Measurements from ENCODE around the gene TEX261. TPM values are rescaled to one million over a fixed set of nuclear protein-coding genes. Genes with fewer than 3 reads are reported as not detected.

The TEX261 gene
- total RNA-seq, 1 donor from 2014 or later = 63.3 TPM

Small RNA genes lying within 50 kb of the gene (small RNA-seq; reads per million reads assigned to genes)
- gene RN7SL160P (ENCODE audit: low replicate concordance) = not detected

Other genes with a start within 250 kb of the TEX261 start
- gene ADD2, start 226.7 kb downstream of the TEX261 start, total RNA-seq = 2.8 TPM
- gene FIGLA, start 204.2 kb downstream of the TEX261 start, total RNA-seq = not detected
- not detected for gene CLEC4F, start 174.3 kb downstream of the TEX261 start, total RNA-seq
- gene CD207, start 159.1 kb downstream of the TEX261 start, total RNA-seq = not detected
- gene VAX2, start 94.3 kb downstream of the TEX261 start, total RNA-seq = 0.51 TPM
- 4.3 TPM for gene ATP6V1B1, start 59.0 kb downstream of the TEX261 start, total RNA-seq
- 0.31 TPM for gene ANKRD53, start 16.2 kb downstream of the TEX261 start, total RNA-seq
- 47.3 TPM for gene NAGK, start 73.8 kb upstream of the TEX261 start, total RNA-seq
- gene MCEE, start 135.4 kb upstream of the TEX261 start, total RNA-seq = 39.8 TPM
- gene MPHOSPH10, start 135.8 kb upstream of the TEX261 start, total RNA-seq = 26.9 TPM
- gene PAIP2B, start 232.2 kb upstream of the TEX261 start, total RNA-seq = 16.2 TPM